Brain microvascular endothelial cell (primary cell): ENCODE measurements around the gene CD5L.

ENCODE experiments used
- DNase-seq: peaks from one replicate; pipeline ENCODE4 v3.0.0-alpha.2; 2020
- H3K27ac ChIP-seq: fragments of 250-450 bp; sonication (Bioruptor Pico); 2 replicates; pipeline ENCODE4 v1.5.1; 2020; ENCODE audit warnings: mild to moderate bottlenecking, moderate library complexity
- H3K27me3 ChIP-seq: fragments of 250-450 bp; sonication (Bioruptor Pico); replicated peaks from 2 replicates; pipeline ENCODE4 v1.5.1; 2020; ENCODE audit warnings: mild to moderate bottlenecking
- H3K36me3 ChIP-seq: fragments of 250-450 bp; sonication (Bioruptor Pico); replicated peaks from 2 replicates; pipeline ENCODE4 v1.5.1; 2020; ENCODE audit warnings: mild to moderate bottlenecking
- H3K4me3 ChIP-seq: 2 replicates; pipeline ENCODE4 v1.5.1; 2011; ENCODE audit warnings: low read depth, mild to moderate bottlenecking, control low read depth, low read length, moderate library complexity
- CTCF ChIP-seq: IDR thresholded peaks from 2 replicates; pipeline ENCODE4 v1.5.1; 2011; ENCODE audit warnings: low read depth, mild to moderate bottlenecking, moderate library complexity, low read length, control low read depth, inconsistent platforms; ENCODE audit errors: missing control alignments
- in situ Hi-C: cut with HindIII; loops from 2 replicates; pipeline ENCODE4 v1.10.0; 2017; ENCODE audit warnings: low sequenced_read_pairs, low pct_ligation_motif_present

The CD5L gene

DNA sequence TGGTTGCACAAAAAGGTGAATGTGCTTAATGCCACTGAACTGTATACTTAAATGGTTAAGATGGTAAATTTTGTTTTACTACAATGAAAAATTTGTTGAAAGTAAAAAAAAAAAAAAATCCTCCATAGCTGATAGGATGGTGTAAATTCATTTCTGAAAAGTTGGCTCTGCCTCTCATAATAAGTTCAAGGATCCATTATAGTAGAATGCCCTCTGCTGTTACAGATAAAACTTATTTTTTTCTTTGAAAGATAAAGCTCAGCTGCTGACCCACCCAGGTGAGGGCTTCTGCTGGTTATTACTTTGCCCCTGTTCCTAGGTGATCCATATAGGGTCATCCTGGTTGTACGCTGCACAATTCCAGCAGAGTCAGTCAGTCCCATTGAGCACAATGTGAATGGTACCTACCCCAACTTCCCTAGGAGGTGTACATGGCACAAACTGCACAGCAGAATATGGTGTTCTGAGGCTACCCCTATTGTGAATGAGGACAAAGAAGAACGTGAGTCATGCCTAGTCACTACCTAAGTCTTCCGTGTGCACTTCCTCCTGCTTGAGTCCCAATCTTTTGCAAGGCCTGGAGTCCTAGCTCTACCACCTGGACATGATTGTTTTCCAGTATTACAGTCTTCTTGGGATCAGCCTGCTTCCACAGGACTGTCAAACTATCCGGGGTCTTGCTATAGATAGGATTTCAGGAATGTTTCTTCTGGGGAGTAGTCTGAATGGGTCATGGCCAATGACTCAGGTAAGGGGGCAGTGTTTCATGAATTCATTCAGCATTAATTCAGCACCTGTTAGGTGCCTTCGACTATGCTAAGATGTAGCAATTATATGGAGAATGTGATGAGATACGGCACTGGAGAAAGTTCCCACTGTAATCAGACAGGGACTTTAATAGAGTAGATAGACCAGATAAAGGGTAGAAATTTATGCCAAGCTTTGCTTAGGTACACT, 20.8 kb upstream of the CD5L start:
- Histone ChIP-seq H3K4me3 (no peak overlapping the region), H3K36me3 (no peaks in the 10 kb centered on the region), H3K27me3 (no peaks in the 10 kb centered on the region), H3K27ac (no peak overlapping the region)
- TF ChIP-seq CTCF = no peak
- no peak for DNase-seq
- in situ Hi-C loops = no loop called here

- no peak for TF ChIP-seq CTCF
- no peak for DNase-seq
- Histone ChIP-seq H3K4me3 (no peak overlapping the region), H3K36me3 (no peaks in the 10 kb centered on the region), H3K27ac (no peak overlapping the region), H3K27me3 (no peaks in the 10 kb centered on the region)
- in situ Hi-C loops = no loop called here
Observed at GRCh38 chr1:157856538-157856937, 14.9 kb upstream of the CD5L start.

DNA sequence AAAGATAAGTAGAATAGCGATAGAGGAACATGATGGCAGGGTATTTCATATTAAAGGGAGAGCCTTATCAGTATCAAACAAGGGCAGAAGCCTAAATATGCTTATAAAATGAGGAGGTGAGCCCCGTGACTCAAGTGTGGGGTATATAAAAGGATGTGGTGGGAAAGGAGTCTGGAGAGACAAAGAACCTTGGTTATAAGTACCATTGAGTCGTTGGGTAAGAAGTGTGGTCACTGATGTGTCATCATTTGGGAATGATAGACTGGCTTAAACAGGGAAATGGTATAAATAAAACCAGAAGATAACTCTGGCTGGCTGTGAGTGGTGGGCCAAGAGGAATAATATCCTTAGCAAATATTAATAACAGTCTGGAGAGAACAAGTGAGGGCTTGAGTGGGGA, 10.9 kb upstream of the CD5L start:
- Histone ChIP-seq H3K36me3 (no peaks in the 10 kb centered on the region), H3K27ac (no peak overlapping the region), H3K27me3 (no peaks in the 10 kb centered on the region), H3K4me3 (no peak overlapping the region)
- TF ChIP-seq CTCF = no peak
- no peak for DNase-seq
- in situ Hi-C loops = no loop called here

GRCh38 chr1:157849229-157849875, 7.7 kb upstream of the CD5L start:
- Histone ChIP-seq H3K27ac (no peak overlapping the region), H3K4me3 (no peak overlapping the region), H3K27me3 (no peaks in the 10 kb centered on the region), H3K36me3 (no peaks in the 10 kb centered on the region)
- no peak for DNase-seq
- in situ Hi-C loops = no loop called here
- TF ChIP-seq CTCF = no peak

GRCh38 chr1:157844089-157844830, 2.7 kb upstream of the CD5L start:
- in situ Hi-C loops = no loop called here
- Histone ChIP-seq H3K36me3 (no peaks in the 10 kb centered on the region), H3K4me3 (no peak overlapping the region), H3K27me3 (no peaks in the 10 kb centered on the region), H3K27ac (no peak overlapping the region)
- TF ChIP-seq CTCF = no peak
- DNase-seq = no peak
